Neural progenitor cell (in vitro differentiated cells): ENCODE data around the gene PSTPIP1.

Experiments used
- EZH2 ChIP-seq: fragments of 200-600 bp; sonication (generic); IDR thresholded peaks from 2 replicates; pipeline ENCODE4 v1.6.1; 2017; ENCODE audit warnings: antibody characterized with exemption, mild to moderate bottlenecking, moderate library complexity
- EZH2phosphoT487 ChIP-seq: fragments of 200-600 bp; sonication (generic); IDR thresholded peaks from 2 replicates; pipeline ENCODE4 v1.6.1; 2017; ENCODE audit warnings: antibody characterized with exemption
- TF ChIP-seq, protein P1 (sequence below): fragments of 200-600 bp; sonication (generic); IDR thresholded peaks from 2 replicates; pipeline ENCODE4 v1.5.1; 2017; ENCODE audit warnings: antibody characterized with exemption, mild to moderate bottlenecking

DNA sequence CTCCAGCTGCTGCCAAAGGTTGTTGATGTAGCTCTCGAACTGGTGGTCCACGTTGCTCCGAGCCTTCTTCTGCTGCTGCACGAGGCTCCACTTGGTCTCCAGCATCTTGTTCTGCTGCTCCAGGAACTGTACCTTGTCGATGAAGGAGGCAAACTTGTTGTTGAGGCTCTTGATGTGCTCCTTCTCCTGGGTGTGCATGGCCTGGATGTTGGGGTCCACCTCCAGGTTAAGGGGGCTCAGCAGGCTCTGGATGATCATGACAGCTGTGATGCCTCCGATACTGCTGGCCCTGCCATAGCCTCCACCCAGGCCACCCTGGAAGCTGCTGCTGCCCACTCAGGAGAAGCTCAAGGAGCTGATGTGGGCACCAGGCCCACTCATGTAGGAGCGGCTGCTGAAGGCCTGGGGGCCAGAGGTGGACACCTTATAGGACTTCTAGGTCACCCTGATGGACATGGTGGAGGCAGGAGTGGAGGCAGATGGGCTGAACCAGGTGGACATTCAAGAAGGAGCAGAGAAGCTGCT, 14.9 kb upstream of the PSTPIP1 start:
- TF ChIP-seq, protein P1, sequence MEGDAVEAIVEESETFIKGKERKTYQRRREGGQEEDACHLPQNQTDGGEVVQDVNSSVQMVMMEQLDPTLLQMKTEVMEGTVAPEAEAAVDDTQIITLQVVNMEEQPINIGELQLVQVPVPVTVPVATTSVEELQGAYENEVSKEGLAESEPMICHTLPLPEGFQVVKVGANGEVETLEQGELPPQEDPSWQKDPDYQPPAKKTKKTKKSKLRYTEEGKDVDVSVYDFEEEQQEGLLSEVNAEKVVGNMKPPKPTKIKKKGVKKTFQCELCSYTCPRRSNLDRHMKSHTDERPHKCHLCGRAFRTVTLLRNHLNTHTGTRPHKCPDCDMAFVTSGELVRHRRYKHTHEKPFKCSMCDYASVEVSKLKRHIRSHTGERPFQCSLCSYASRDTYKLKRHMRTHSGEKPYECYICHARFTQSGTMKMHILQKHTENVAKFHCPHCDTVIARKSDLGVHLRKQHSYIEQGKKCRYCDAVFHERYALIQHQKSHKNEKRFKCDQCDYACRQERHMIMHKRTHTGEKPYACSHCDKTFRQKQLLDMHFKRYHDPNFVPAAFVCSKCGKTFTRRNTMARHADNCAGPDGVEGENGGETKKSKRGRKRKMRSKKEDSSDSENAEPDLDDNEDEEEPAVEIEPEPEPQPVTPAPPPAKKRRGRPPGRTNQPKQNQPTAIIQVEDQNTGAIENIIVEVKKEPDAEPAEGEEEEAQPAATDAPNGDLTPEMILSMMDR: no peak
- TF ChIP-seq EZH2phosphoT487 (no peak), EZH2 (no peak)
